Body of pancreas (tissue), 4 donors: ENCODE results near the gene SDCBP2.

Experiments used
- POLR2A ChIP-seq, 3 donors: fragments of 450-650 bp; IDR thresholded peaks; one replicate each; pipeline ENCODE4 v1.6.1; 2016; ENCODE audit warnings: antibody characterized with exemption in 3 of 3, mild to moderate bottlenecking in 2 of 3
- TF ChIP-seq, protein P1 (sequence below), 7 experiments: fragments of 450-650 bp in 4 of 7; fragments of 200-600 bp in 3 of 7; sonication (generic) in 3 of 7; IDR thresholded peaks; one replicate each; pipeline ENCODE4 v1.5.1; 2016 to 2019; ENCODE audit warnings: antibody characterized with exemption in 7 of 7

DNA sequence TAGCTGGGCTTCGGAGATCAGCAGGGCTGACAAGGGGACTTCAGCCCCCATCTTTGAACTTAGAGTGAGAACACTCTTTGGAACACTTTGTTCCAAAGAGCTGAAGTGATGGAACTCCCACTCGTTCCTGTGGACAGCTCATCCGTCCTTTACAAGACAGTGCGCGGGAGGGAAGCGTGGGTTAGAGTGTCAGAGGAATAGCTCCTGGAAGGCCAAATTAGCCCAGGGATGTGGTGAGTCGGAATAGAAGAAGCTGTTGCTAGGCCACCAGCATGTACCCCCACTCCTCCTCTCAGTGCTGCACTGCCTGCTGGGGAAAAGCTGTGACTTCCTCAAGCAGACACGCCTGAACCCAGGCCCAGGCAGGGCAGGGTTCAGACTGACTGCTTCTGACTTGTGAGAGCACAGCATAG lies 1.7 kb downstream of the SDCBP2 start:
- TF ChIP-seq, protein P1, sequence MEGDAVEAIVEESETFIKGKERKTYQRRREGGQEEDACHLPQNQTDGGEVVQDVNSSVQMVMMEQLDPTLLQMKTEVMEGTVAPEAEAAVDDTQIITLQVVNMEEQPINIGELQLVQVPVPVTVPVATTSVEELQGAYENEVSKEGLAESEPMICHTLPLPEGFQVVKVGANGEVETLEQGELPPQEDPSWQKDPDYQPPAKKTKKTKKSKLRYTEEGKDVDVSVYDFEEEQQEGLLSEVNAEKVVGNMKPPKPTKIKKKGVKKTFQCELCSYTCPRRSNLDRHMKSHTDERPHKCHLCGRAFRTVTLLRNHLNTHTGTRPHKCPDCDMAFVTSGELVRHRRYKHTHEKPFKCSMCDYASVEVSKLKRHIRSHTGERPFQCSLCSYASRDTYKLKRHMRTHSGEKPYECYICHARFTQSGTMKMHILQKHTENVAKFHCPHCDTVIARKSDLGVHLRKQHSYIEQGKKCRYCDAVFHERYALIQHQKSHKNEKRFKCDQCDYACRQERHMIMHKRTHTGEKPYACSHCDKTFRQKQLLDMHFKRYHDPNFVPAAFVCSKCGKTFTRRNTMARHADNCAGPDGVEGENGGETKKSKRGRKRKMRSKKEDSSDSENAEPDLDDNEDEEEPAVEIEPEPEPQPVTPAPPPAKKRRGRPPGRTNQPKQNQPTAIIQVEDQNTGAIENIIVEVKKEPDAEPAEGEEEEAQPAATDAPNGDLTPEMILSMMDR (IDR thresholded peaks at IDR 0.05) = no peak
- no peak for TF ChIP-seq POLR2A (IDR thresholded peaks at IDR 0.05)
